Adipocyte (in vitro differentiated cells): ENCODE measurements around the gene MDM1.

Experiments
- DNase-seq: peaks from one replicate; pipeline ENCODE4 v3.0.0-alpha.2; 2015; ENCODE audit warnings: low read depth
- H3K27me3 ChIP-seq: replicated peaks from 2 replicates; pipeline ENCODE4 v1.7.0; 2013; ENCODE audit warnings: mild to moderate bottlenecking, low read length, moderate library complexity; ENCODE audit not compliant: control insufficient read depth, insufficient read depth
- H3K36me3 ChIP-seq: 2 replicates; pipeline ENCODE4 v1.7.0; 2013; ENCODE audit warnings: low read length, mild to moderate bottlenecking, moderate library complexity; ENCODE audit not compliant: control insufficient read depth, insufficient read depth, severe bottlenecking
- H3K4me1 ChIP-seq: 2 replicates; pipeline ENCODE4 v1.7.0; 2013; ENCODE audit warnings: mild to moderate bottlenecking, low read length, moderate library complexity; ENCODE audit not compliant: control insufficient read depth, insufficient read depth
- H3K4me3 ChIP-seq: 2 replicates; pipeline ENCODE4 v1.7.0; 2013; ENCODE audit warnings: mild to moderate bottlenecking, low read length, moderate library complexity
- H3K9ac ChIP-seq: 2 replicates; pipeline ENCODE4 v1.7.0; 2013; ENCODE audit warnings: mild to moderate bottlenecking, low read length, moderate library complexity
- H3K9me3 ChIP-seq: 2 replicates; pipeline ENCODE4 v1.7.0; 2013; ENCODE audit warnings: mild to moderate bottlenecking, low read length, moderate library complexity; ENCODE audit not compliant: control insufficient read depth

MDM1 gene

DNA sequence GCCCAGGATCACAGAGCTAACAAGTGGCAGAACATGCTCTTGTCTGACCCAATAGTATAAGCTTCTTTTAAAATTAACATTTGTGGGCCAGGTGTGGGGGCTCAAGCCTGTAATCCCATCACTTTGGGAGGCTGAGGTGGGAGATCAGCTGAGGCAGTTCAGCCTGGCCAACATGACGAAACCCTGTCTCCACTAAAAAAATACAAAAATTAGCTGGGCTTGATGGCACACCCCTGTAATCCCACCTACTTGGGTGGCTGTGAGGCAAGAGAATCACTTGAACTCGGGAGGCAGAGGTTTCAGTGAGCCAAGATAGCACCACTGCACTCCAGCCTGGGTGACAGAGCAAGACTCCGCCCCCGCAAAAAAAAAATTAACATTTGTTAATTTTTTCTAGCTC is 45.8 kb downstream of the MDM1 start:
- H3K36me3 ChIP-seq = no peaks in the 10 kb centered on the region
- DNase-seq = no peak

GRCh38 chr12:68285541-68285940 is 46.6 kb downstream of the MDM1 start:
- Histone ChIP-seq H3K27me3 (peaks cover 9% of the 10 kb centered on the region), H3K9me3 (no peaks in the 10 kb centered on the region), H3K4me3 (no peak overlapping the region), H3K4me1 (no peaks in the 10 kb centered on the region), H3K9ac (no peak overlapping the region), H3K36me3 (no peaks in the 10 kb centered on the region)
- no peak for DNase-seq

More for the DNA sequence above, 45.8 kb downstream of the MDM1 start:
- Histone ChIP-seq H3K9ac (no peak overlapping the region), H3K4me1 (no peaks in the 10 kb centered on the region), H3K9me3 (no peaks in the 10 kb centered on the region), H3K4me3 (no peak overlapping the region), H3K27me3 (peaks cover 9% of the 10 kb centered on the region)

DNA sequence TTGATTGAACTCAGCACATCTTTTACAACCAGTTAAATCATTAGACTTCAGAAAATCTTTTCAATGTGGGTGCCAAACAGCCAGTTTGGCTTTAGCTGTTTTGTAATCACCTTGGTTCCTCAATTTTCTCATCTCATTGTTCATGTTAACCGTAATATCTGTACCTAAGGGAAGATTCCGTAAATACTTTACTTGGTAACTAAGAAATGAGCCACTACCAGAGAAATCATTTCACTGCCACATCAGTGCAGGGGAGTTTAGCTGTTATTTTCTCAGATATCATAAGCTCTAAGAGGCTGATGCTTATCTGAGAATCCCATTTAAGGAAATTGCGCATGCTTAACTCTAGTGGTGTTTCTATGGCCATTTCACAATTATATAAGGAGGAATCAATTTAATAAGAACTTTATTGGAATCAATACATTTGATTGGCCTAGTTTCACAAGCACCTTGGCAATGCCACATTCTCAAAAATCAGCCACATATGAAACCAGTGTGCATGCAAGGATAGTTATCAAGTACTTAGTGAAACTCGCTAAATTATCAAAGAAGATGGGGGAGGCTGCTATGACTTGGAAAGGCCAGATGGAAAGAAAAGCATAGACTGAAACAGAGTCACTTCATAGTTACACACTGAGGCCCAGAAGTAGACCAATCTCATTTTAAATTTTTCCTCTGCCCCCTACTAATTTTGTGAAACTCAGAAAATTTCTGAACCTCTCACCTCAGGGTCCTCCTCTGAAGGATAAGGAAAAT is 50.7 kb downstream of the MDM1 start:
- H3K4me1 ChIP-seq = no peaks in the 10 kb centered on the region
- peaks cover 9% of the 10 kb centered on the region for H3K27me3 ChIP-seq
- no peak for DNase-seq
- H3K9me3 ChIP-seq = no peaks in the 10 kb centered on the region
- H3K36me3 ChIP-seq = no peaks in the 10 kb centered on the region
- H3K4me3 ChIP-seq = no peak overlapping the region
- no peak overlapping the region for H3K9ac ChIP-seq

DNA sequence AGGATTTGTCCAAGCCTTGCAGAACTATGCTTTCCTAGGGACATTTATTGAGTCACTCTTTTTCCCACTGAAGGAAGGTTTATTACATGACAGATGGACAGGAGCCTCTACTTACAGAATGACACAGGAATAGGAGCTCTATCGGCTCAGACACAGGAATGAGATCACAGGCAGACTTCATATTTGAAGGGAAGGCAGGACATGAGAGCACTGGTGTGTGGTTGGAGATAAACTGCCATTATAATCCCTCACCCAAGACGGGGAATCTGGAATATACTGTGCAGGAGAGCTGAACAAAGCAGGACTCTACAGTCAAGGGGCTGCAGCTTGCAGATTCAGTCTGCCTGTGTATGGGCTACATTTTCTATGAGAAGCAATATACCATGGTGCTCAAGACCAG is 51.9 kb downstream of the MDM1 start:
- Histone ChIP-seq H3K4me1 (no peaks in the 10 kb centered on the region), H3K4me3 (no peak overlapping the region), H3K9ac (no peak overlapping the region), H3K9me3 (no peaks in the 10 kb centered on the region), H3K27me3 (peaks cover 1% of the 10 kb centered on the region), H3K36me3 (no peaks in the 10 kb centered on the region)
- no peak for DNase-seq

DNA sequence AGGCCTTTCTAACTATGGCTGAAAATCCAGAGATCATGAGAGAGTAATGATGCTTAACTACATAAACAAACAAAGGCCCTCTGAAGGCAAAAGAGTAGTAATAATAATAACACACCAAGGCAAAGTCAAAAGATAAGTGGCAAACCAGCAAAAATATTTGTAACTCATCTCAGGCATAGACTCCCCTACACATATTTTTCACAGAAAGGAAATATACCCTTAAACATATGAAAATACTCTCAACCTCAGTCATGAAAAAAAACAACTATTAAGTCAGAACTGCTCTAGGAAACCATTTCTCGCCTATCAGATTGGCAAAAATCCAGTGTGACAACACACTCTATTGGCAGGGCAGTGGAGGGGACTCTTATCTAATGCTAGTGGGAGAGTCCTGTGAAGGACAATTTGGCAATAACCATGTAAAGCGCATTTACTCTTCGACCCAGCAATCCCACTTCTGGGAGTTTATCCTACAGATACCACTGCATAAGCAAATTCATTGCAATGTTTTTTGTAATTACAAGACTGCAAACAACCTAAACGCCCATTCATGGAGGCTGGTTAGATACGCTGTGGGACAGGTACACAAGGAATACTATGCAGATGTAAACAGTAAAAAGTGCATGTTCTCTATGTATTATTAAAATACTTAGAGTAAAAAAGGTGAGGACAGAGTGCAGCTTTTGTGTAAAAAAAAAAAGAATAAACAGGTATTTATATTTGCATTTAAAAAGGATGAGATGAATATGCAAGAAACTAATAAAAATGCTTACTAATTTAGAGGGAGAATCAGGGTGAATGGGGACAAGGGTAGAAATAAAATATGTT is 52.7 kb downstream of the MDM1 start:
- H3K9ac ChIP-seq = no peak overlapping the region
- no peak overlapping the region for H3K4me3 ChIP-seq
- no peaks in the 10 kb centered on the region for H3K36me3 ChIP-seq
- H3K27me3 ChIP-seq = no peaks in the 10 kb centered on the region
- H3K9me3 ChIP-seq = no peaks in the 10 kb centered on the region
- DNase-seq = no peak
- no peaks in the 10 kb centered on the region for H3K4me1 ChIP-seq

DNA sequence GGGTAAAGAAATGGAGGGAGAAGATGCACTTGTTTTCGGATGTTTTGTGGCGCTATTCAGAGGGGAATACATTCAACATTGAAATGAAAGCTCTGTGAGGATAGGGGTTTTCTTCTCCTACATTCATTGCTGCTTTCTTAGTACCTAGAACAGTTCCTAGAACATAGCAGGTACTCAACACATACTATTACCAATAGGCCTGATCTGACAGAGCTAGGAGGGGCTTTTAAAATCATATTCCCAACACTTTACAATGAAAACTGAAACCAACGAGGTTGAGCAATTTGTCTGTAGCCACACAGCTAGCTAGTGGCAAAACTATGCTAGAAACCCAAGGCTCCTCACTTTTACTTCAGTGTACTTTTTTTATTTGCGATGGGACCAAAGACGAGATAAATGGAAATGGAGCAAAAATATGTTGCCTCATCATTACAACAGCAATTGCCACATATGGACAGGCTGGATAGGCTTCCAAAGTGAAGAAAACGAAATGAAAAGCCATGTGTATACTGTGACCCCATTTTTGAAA is 55.7 kb downstream of the MDM1 start:
- no peaks in the 10 kb centered on the region for H3K27me3 ChIP-seq
- H3K4me3 ChIP-seq = no peak overlapping the region
- DNase-seq = peak; percentile 30
- no peaks in the 10 kb centered on the region for H3K36me3 ChIP-seq
- H3K9ac ChIP-seq = no peak overlapping the region
- peaks cover 6% of the 10 kb centered on the region for H3K4me1 ChIP-seq
- no peaks in the 10 kb centered on the region for H3K9me3 ChIP-seq

DNA sequence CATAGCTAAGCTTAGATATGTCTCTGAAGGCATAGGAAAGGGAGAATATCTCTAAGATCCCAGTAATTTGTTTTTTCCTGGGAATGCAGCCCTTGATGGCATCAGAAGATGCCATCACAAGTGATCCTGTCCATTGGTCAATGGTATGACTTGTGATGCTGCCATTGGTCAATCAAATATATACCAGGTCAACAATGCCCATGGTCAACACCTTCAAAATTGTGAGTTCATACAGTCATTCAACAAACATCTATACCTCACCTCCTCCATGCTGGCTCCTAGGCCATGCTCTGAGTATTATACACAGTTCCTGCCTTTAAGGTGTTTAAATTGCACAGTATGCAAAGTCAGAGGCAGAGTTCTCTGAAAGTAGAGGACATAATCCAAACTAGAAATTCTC is 59.4 kb downstream of the MDM1 start:
- Histone ChIP-seq H3K9ac (no peak overlapping the region), H3K36me3 (no peaks in the 10 kb centered on the region), H3K4me1 (peaks cover 39% of the 10 kb centered on the region), H3K4me3 (no peak overlapping the region), H3K9me3 (no peaks in the 10 kb centered on the region), H3K27me3 (no peaks in the 10 kb centered on the region)
- no peak for DNase-seq

DNA sequence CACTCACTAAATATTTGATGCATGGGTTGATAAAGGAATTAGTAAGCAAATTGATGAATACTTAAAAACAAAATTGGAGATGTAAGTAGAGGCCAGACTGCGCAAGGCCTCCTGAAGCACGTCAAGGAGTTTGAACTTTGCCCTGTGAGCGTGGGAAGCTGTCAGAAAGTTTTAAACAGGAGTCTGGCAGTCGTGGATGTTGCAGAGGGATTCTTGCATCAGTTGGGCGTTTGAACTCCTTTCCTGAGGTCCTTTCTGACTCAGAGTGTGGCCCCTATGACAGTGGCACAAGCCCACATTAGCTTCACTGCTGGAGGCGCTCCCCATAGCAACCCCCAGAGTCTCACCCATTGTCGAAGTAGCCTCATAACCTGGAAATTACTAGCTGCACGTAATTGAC is 60.8 kb downstream of the MDM1 start:
- Histone ChIP-seq H3K4me3 (no peak overlapping the region), H3K9me3 (no peaks in the 10 kb centered on the region), H3K4me1 (peaks cover 52% of the 10 kb centered on the region), H3K27me3 (no peaks in the 10 kb centered on the region), H3K9ac (no peak overlapping the region), H3K36me3 (no peaks in the 10 kb centered on the region)
- peak; percentile 48 for DNase-seq

- Histone ChIP-seq H3K27me3 (no peaks in the 10 kb centered on the region), H3K36me3 (no peaks in the 10 kb centered on the region), H3K4me3 (no peak overlapping the region), H3K4me1 (peaks cover 58% of the 10 kb centered on the region), H3K9ac (no peak overlapping the region), H3K9me3 (no peaks in the 10 kb centered on the region)
- DNase-seq = no peak
These were observed 61.8 kb downstream of the MDM1 start for GRCh38 chr12:68270358-68270757.

GRCh38 chr12:68269779-68270178 is 62.4 kb downstream of the MDM1 start:
- no peaks in the 10 kb centered on the region for H3K27me3 ChIP-seq
- DNase-seq = no peak
- no peaks in the 10 kb centered on the region for H3K9me3 ChIP-seq
- H3K9ac ChIP-seq = no peak overlapping the region
- peaks cover 62% of the 10 kb centered on the region for H3K4me1 ChIP-seq
- no peak overlapping the region for H3K4me3 ChIP-seq
- H3K36me3 ChIP-seq = no peaks in the 10 kb centered on the region

GRCh38 chr12:68268967-68269366 is 63.2 kb downstream of the MDM1 start:
- no peak for DNase-seq
- Histone ChIP-seq H3K9me3 (no peaks in the 10 kb centered on the region), H3K27me3 (no peaks in the 10 kb centered on the region), H3K9ac (no peak overlapping the region), H3K36me3 (no peaks in the 10 kb centered on the region), H3K4me1 (peaks cover 70% of the 10 kb centered on the region), H3K4me3 (no peak overlapping the region)
